ENCODE results near the gene GTF2A1L.
A peak's percentile ranks its signal among the peaks of the same experiment; 100 is the strongest.
"Not testable (repeated sequence)": the region's sequence is repeated elsewhere in the genome, so short reads cannot be mapped to it uniquely, and the experiment has no call there.

GTF2A1L gene

DNA sequence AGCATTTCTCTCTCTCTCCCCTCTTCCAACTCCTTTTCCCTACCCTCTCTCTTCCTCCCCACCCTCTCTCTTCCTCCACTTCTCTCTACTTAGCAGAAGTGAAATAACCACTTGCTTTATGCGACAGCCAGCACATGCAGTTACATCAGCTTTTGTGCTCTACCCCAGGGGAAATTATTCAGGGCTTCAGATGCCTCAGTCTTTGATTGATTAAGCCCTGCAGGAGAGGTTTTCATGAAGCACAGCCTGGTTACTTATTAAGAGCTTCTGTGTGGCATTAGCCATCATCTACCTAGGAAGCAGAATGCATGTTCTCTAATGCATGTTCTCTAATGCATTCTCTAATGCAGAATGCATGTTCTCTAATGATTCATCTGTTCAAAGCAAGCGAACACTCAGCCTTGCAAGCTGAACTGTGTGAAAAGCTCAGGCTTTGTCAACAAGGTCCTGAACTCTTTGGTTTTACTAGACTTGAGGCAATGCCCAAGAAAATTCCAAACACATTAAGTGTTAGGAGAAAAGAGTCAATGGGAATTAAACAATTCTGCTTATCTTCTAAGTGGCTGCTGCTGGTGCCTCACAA lies 81.8 kb downstream of the GTF2A1L start:
- DNase-seq (ENCODE audit: low read depth): no peak

DNA sequence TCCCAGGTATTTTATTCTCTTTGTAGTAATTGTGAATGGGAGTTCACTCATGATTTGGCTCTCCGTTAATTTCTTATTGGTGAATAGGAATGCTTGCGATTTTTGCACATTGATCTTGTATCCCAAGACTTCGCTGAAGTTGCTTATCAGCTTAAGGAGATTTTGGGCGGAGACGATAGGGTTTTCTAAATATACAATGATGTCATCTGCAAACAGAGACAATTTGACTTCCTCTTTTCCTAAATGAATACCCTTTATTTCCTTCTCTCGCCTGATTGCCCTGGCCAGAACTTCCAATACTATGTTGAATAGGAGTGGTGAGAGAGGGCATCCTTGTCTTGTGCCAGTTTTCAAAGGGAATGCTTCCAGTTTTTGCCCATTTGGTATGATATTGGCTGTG lies 86.0 kb downstream of the GTF2A1L start:
- not testable (repeated sequence) for DNase-seq (ENCODE audit: low read depth)

DNA sequence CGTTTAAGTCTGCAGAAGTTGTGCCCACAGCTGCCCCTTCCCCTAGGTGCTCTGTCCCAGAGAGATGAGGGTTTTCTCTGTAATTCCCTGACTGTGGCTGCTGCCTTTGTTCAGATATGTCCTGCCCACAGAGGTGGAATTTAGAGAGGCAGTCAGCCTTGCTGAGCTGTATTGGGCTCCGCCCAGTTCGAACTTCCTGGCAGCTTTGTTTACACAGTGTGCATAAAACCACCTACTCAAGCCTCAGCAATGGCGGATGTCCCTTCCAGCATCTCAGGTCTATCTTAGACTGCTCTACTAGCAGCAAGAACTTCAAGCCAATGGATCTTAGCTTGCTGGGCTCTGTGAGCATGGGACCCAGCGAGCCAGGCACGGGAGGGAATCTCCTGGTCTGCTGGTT lies 89.8 kb downstream of the GTF2A1L start:
- no peak for DNase-seq (ENCODE audit: low read depth)

DNA sequence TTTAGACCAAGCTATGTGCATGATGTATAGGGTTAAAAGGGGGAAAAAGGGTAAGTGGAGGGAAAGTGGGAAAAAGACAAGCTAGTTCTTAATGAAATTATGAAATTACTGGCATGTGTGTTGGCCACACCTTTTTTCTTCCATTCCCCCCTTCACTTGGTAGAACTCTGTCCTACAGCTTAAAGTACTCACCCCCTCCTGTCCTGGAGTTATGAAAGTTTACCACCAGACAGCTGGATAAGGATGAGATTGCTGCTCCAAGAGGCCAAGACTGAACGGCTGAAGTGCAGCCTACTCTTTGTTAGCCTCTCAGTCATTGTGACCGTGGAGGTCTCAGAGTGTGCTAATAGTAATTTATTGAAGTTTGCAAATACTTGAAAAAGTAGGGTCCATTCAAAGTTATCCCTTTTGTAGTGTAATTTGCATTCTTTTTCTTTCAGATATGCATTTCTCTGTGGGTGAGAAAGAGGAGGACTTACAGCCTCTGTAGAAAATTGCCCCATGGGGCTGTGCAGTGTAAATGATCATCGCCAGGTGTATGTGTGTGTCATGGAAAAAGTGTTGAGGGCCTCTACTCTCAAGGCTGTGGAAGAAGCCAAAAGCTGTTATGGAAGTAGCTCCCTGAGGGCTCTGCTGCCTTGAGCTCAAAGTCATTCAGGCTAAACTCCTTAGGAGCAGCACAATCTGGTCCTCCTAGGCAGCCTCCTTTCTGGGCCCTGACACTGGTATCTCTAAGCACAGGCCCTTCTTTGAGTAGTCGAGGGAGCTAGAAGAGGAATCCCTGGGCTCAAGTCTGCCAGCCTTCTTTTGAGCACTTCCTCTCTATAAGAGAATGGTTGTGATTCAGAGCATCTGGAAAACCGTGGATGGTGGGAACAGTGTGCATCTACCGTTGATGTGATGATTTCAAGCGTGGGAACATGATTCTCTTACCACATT lies 91.7 kb downstream of the GTF2A1L start:
- no peak for DNase-seq (ENCODE audit: low read depth)

GRCh38 chr2:48711343-48711742 lies 93.7 kb downstream of the GTF2A1L start:
- DNase-seq (ENCODE audit: low read depth): no peak

GRCh38 chr2:48712151-48712550 lies 94.5 kb downstream of the GTF2A1L start:
- DNase-seq (ENCODE audit: low read depth): no peak

DNA sequence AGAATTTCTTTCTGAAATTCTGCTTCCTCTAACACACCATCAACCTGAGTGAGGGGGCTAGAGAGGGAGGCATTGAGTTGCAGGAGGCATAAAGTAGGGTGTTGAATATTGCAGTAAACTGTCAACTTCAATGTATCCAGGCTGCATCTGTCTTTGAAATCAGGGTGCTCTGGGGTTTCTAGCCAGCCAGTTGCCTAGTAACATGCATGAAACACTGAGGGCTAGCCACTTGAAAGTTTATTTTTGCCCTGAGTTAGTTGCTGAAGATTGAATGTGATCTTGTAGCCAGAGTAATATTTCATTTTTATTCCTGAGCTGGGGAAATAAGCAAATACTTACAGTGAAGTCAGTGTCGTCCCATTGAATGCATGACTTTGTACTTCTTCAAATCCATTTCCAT lies 96.0 kb downstream of the GTF2A1L start:
- DNase-seq (ENCODE audit: low read depth): no peak

- peak; percentile 37 for DNase-seq (ENCODE audit: low read depth)
Measured at GRCh38 chr2:48714245-48714644, 96.6 kb downstream of the GTF2A1L start.

GRCh38 chr2:48715042-48715899 lies 97.6 kb downstream of the GTF2A1L start:
- peak; percentile 56 for DNase-seq (ENCODE audit: low read depth)

GRCh38 chr2:48715956-48716355 lies 98.3 kb downstream of the GTF2A1L start:
- DNase-seq (ENCODE audit: low read depth): peak; percentile 81

DNA sequence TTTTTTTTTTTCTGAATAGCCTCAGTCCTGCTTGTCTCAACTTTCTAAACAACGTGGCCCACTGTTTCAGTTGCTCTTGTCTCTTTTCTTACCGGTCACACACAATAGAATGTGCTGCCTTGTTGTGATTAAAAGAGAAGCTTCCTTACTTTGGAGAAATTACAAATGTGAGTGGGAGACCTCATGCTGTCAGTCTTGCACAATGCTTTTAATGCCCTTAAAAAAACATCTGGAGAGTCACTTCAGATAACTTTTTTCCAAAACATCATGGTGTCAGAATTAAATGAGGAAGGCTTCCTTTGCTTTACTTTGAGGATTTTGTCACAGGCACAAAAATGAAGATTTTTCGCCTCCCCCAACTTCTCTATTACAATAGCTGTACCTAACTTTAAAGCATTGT lies 100.2 kb downstream of the GTF2A1L start:
- DNase-seq (ENCODE audit: low read depth): no peak

DNA sequence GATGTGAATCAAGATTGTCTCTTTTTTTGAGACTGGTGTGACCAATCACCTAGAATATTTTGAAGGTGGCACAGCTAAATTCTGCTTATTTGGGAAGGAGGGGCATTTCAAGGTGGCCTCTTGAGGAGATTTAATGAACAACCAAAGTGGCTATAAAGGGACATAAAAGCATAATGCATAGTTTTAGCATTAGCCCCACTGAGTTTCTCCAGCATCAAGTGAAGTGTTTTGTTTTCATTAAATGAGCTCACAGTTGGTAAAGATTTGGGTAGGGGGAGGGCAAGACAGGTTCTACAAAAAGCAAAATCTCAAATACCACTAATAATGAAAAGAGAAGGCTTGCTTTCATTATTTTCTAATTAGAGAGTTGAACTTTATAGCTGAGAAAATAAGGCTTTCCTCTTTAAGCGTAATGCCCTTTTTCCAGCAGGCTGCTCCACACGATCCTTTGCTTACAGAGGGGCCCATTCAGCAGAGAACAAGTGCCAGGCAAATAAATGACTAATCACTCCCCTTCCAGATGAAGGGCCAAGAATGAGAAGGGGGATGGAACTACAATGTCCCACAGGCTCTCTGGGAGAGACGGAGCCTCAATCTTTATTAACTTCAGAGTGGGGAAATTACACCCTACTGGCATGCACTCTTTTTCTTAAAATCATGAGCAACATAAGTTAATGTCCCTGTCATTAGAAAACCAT lies 102.0 kb downstream of the GTF2A1L start:
- no peak for DNase-seq (ENCODE audit: low read depth)

GRCh38 chr2:48721158-48721557 lies 103.5 kb downstream of the GTF2A1L start:
- DNase-seq (ENCODE audit: low read depth): no peak

- no peak for DNase-seq (ENCODE audit: low read depth)
Measured at GRCh38 chr2:48722391-48722790, 104.7 kb downstream of the GTF2A1L start.

DNA sequence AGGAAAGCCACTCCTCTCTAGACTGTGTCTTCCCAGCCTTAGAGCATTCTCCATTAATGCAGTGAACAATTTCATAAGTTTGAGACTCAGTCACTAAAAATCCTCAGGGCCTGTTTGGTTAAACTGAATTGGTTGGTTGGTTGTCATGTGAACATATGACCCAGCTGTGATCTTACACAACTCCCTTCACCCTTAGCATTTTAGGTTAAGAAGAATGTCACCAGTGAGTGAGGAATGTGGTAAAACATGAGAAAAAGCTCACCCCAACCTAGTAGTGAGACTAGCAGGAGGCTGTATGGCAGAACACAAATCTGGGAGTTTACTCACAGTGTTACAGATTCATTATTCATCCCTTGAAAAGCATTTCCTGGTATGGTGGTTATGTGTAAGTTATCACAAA lies 105.5 kb downstream of the GTF2A1L start:
- DNase-seq (ENCODE audit: low read depth): no peak

- no peak for DNase-seq (ENCODE audit: low read depth)
Measured at GRCh38 chr2:48724278-48724677, 106.6 kb downstream of the GTF2A1L start.

DNA sequence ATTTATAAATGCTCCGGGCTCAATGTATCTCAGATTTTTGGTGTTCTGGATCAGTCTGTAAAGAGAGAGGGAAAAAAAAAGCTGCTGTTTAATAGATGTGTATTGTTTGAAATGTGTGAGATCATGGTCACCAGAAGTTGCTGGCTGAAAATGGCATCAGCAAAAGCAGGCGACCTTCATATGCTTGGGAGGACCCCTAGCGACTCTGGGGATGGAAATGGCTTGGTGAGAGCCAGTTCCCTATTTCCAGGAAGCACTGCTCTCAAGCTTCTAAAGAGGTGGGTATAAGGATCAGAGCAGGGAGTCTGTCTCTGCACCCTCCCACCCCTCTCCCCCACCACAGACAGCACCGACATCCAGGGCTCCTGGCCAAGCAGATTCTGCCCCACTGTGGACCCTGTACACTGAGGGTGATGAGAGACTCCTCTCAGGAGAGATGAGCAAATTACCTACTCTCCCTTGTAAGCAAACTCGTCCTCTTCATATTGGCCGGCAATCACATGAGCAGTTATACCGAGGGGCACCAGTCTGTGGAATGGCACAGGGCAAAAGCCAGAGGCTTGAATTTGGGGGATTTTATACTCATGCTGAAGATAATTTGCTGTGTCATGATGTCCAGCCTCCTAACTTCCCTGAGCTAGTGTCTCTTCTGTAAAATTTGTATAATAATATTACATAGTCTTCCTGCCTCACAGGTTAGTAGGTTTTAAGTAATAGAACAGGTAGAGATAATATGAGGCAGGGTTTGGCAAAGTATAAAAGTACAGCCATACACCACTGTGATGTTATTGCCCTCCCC lies 108.2 kb downstream of the GTF2A1L start:
- no peak for DNase-seq (ENCODE audit: low read depth)

GRCh38 chr2:48727560-48727959 lies 109.9 kb downstream of the GTF2A1L start:
- no peak for DNase-seq (ENCODE audit: low read depth)

GRCh38 chr2:48728295-48728694 lies 110.6 kb downstream of the GTF2A1L start:
- DNase-seq (ENCODE audit: low read depth): no peak

DNA sequence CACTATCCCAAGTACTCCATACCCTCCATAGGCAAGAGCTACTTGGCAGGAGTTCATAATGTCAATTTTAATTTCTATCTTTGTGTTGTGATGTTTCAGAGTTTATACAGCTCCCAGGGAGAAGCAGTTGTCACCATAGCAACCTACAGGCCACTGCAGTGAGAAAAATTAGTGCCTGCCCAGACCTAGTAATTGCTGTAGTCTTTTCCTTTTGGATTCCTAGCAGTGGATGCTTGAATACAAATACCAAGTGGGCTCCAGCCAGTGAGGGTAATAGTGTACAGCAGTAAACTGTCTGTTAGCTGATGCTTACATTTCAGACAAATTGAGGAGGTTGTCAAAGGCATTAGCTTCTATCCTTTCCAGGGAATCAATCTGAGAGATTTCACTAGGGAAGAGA lies 111.2 kb downstream of the GTF2A1L start:
- DNase-seq (ENCODE audit: low read depth): no peak

All from fibroblast of the conjunctiva (primary cell).